IMR-90 (cell line): Measurements from ENCODE around the gene FARS2. TPM values are rescaled to one million over a fixed set of nuclear protein-coding genes. Genes with fewer than 3 reads are reported as not detected.

ENCODE experiments used
- ATAC-seq: fragments of 200-7000 bp; cut with Tn5 transposase; 2 replicates; pipeline ENCODE4 v1.9.1; 2020; ENCODE audit warnings: low read depth, mild to moderate bottlenecking, moderate library complexity
- BruUV-seq: library from RNA; stranded (reverse); fragments of 400-500 nt; replicated peaks from 2 replicates; lab custom pipeline; 2021; lab: Mats Ljungman, UMichigan
- CTCF ChIA-PET: fragments of 300-600 bp; formaldehyde crosslinking; extraction: SDS; loops from one replicate; lab custom pipeline; 2021; ENCODE audit warnings: antibody characterized with exemption; lab: Yijun Ruan, JAX
- POLR2A ChIA-PET: fragments of 300-600 bp; sonication (Branson Sonifier 250); formaldehyde crosslinking; loops from one replicate; lab custom pipeline; 2022; ENCODE audit warnings: antibody characterized with exemption; ENCODE audit not compliant: unreplicated experiment; lab: Charles Lee
- DNase-seq: peaks from one replicate; pipeline ENCODE4 v3.0.0; 2013
- H2AFZ ChIP-seq: replicated peaks from 2 replicates; pipeline ENCODE3; 2013; ENCODE audit warnings: low read length, mild to moderate bottlenecking; ENCODE audit not compliant: poor library complexity
- H2AK5ac ChIP-seq: 2 replicates; pipeline ENCODE4 v1.6.1; 2013; ENCODE audit warnings: low read depth, low read length, inconsistent platforms
- H2AK9ac ChIP-seq: replicated peaks from 2 replicates; pipeline ENCODE3; 2013; ENCODE audit warnings: mild to moderate bottlenecking, low read depth, low read length, moderate library complexity; ENCODE audit not compliant: poor library complexity
- H2BK120ac ChIP-seq: 2 replicates; pipeline ENCODE4 v1.6.1; 2013; ENCODE audit warnings: low read depth, low read length, inconsistent platforms
- H2BK15ac ChIP-seq: 3 replicates; pipeline ENCODE4 v1.6.1; 2013; ENCODE audit warnings: low read depth, low read length, inconsistent platforms
- H2BK20ac ChIP-seq: 2 replicates; pipeline ENCODE4 v1.6.1; 2013; ENCODE audit warnings: low read depth, mild to moderate bottlenecking, inconsistent platforms, low read length, moderate library complexity
- H2BK5ac ChIP-seq: 2 replicates; pipeline ENCODE4 v1.6.1; 2013; ENCODE audit warnings: mild to moderate bottlenecking, low read depth, low read length, inconsistent platforms; ENCODE audit not compliant: poor library complexity, severe bottlenecking
- H3K14ac ChIP-seq: replicated peaks from 2 replicates; pipeline ENCODE4 v1.6.1; 2013; ENCODE audit warnings: low read depth, low read length, inconsistent platforms
- H3K18ac ChIP-seq: 2 replicates; pipeline ENCODE4 v1.6.1; 2013; ENCODE audit warnings: low read depth, low read length, control low read depth
- H3K23ac ChIP-seq: 2 replicates; pipeline ENCODE4 v1.6.1; 2013; ENCODE audit warnings: low read depth, low read length, inconsistent platforms
- H3K27ac ChIP-seq: 2 replicates; pipeline ENCODE4 v1.5.1; 2013; ENCODE audit warnings: mild to moderate bottlenecking, control low read depth, low read length; ENCODE audit not compliant: insufficient read depth
- H3K27me3 ChIP-seq: 2 replicates; pipeline ENCODE4 v1.6.1; 2013; ENCODE audit warnings: low read length; ENCODE audit not compliant: control insufficient read depth, insufficient read depth
- H3K36me3 ChIP-seq: 2 replicates; pipeline ENCODE4 v1.6.1; 2013; ENCODE audit warnings: low read length, mixed read lengths; ENCODE audit not compliant: control insufficient read depth, insufficient read depth
- H3K4ac ChIP-seq: 2 replicates; pipeline ENCODE4 v1.6.1; 2013; ENCODE audit warnings: low read depth, low read length, inconsistent platforms
- H3K4me1 ChIP-seq: 2 replicates; pipeline ENCODE4 v1.6.1; 2013; ENCODE audit warnings: low read length, mixed read lengths; ENCODE audit not compliant: control insufficient read depth, insufficient read depth
- H3K4me2 ChIP-seq: 2 replicates; pipeline ENCODE4 v1.6.1; 2013; ENCODE audit warnings: low read depth, mild to moderate bottlenecking, control low read depth, low read length, moderate library complexity
- H3K4me3 ChIP-seq: 2 replicates; pipeline ENCODE4 v1.5.1; 2013; ENCODE audit warnings: low read depth, mild to moderate bottlenecking, control low read depth, low read length, moderate library complexity; ENCODE audit not compliant: insufficient read depth
- H3K56ac ChIP-seq: 2 replicates; pipeline ENCODE4 v1.6.1; 2013; ENCODE audit warnings: low read length, inconsistent platforms; ENCODE audit not compliant: insufficient read depth; ENCODE audit errors: extremely low read depth
- H3K79me1 ChIP-seq, 2 experiments: 2 replicates each; pipeline ENCODE4 v1.6.1; 2013; ENCODE audit warnings: low read length in 2 of 2, inconsistent platforms in 1 of 2, low read depth in 1 of 2
- H3K9ac ChIP-seq: 2 replicates; pipeline ENCODE4 v1.6.1; 2013; ENCODE audit warnings: low read depth, low read length, control low read depth
- H3K9me1 ChIP-seq: 2 replicates; pipeline ENCODE4 v1.6.1; 2013; ENCODE audit warnings: low read length, inconsistent platforms; ENCODE audit not compliant: insufficient read depth
- H3K9me3 ChIP-seq: 2 replicates; pipeline ENCODE4 v1.6.1; 2013; ENCODE audit warnings: low read length; ENCODE audit not compliant: control insufficient read depth, insufficient read depth
- H4K20me1 ChIP-seq: 2 replicates; pipeline ENCODE4 v1.6.1; 2013; ENCODE audit warnings: low read length, inconsistent platforms; ENCODE audit not compliant: insufficient read depth
- H4K5ac ChIP-seq: 2 replicates; pipeline ENCODE4 v1.6.1; 2013; ENCODE audit warnings: mild to moderate bottlenecking, low read depth, low read length, control low read depth
- H4K8ac ChIP-seq, 2 experiments: 2 replicates each; pipeline ENCODE4 v1.6.1; 2013; ENCODE audit warnings: low read depth in 2 of 2, low read length in 2 of 2, control low read depth in 1 of 2, inconsistent platforms in 1 of 2
- H4K91ac ChIP-seq: 2 replicates; pipeline ENCODE4 v1.6.1; 2013; ENCODE audit warnings: low read depth, low read length, inconsistent platforms; ENCODE audit not compliant: insufficient read depth
- BHLHE40 ChIP-seq: fragments of 150-350 bp; IDR thresholded peaks from 2 replicates; pipeline ENCODE4 v1.6.1; 2016; ENCODE audit warnings: mild to moderate bottlenecking, low read depth, low read length
- MXI1 ChIP-seq: IDR thresholded peaks from 2 replicates; pipeline ENCODE4 v1.6.1; 2012; ENCODE audit warnings: low read depth, mild to moderate bottlenecking, low read length, moderate library complexity, borderline replicate concordance
- RAD21 ChIP-seq: IDR thresholded peaks from 2 replicates; pipeline ENCODE4 v1.6.1; 2012; ENCODE audit warnings: low read length, improper control_type of control experiment
- WGBS, 2 experiments: methylation state at CpG; one replicate each; pipeline versions ENCODE4 v1.1.5 to v1.1.7; 2013; ENCODE audit warnings: missing lambda C conversion rate in 2 of 2; ENCODE audit not compliant: insufficient read length in 1 of 2; ENCODE audit errors: extremely low coverage in 2 of 2; 5-methylcytosine and 5-hydroxymethylcytosine counted together
- dilution Hi-C: fragments of 300-500 bp; cut with HindIII; formaldehyde crosslinking; loops from one replicate; pipeline ENCODE4 v1.14.3; 2018; ENCODE audit warnings: low sequenced_read_pairs; ENCODE audit not compliant: unreplicated experiment
- in situ Hi-C: fragments of 300-500 bp; cut with MboI; formaldehyde crosslinking; loops from 3 replicates; pipeline ENCODE4 v1.14.3; 2019; ENCODE audit warnings: low sequenced_read_pairs, inconsistent platforms, mixed read lengths
- intact Hi-C: fragments of 100-400 bp; cut with micrococcal nuclease; formaldehyde crosslinking; loops from 2 replicates; pipeline ENCODE4 v1.10.0; 2022
- polyA plus RNA-seq, 3 experiments: library from polyadenylated mRNA; depleted of rRNA; stranded (reverse); fragments of >200 nt; gene quantifications; 2 replicates each; pipeline ENCODE4 v1.2.3, GENCODE V29; 2012; ENCODE audit warnings: low replicate concordance in 1 of 3
- total RNA-seq: library from RNA; depleted of rRNA; stranded (reverse); fragments of >200 nt; gene quantifications from 2 replicates; pipeline ENCODE4 v1.2.3, GENCODE V29; 2012

Gene FARS2
- total and polyA plus RNA-seq, 2 of the 4 experiments (the other 2 are of a cell fraction): 12.1 to 28.9 TPM

- H3K4me1 ChIP-seq: no peaks in the 10 kb centered on the region
- no peak overlapping the region for H4K8ac ChIP-seq
- H4K20me1 ChIP-seq: no peaks in the 10 kb centered on the region
- no peak for TF ChIP-seq BHLHE40
- TF ChIP-seq MXI1: no peak
- TF ChIP-seq RAD21: no peak
- no peak overlapping the region for H3K4me3 ChIP-seq
- H2AFZ ChIP-seq: no peak overlapping the region
- H3K27ac ChIP-seq: no peak overlapping the region
- POLR2A ChIA-PET: no interaction called here
- DNase-seq (no peak), ATAC-seq (no peak)
- H3K9ac ChIP-seq: no peak overlapping the region
- H4K5ac ChIP-seq: no peak overlapping the region
- no TSS peak for BruUV-seq
- H3K4ac ChIP-seq: no peak overlapping the region
- no peak overlapping the region for H2BK20ac ChIP-seq
- no peak overlapping the region for H3K23ac ChIP-seq
- CTCF ChIA-PET: no interaction called here
- no peak overlapping the region for H3K56ac ChIP-seq
- no peaks in the 10 kb centered on the region for H3K36me3 ChIP-seq
- H3K9me3 ChIP-seq: no peaks in the 10 kb centered on the region
- WGBS, 2 experiments: 94% methylated on average over 5 of the region's 6 CpGs; no CpG with 5 or more reads in 1 of the 2 experiments
- no peak overlapping the region for H3K18ac ChIP-seq
- H2AK5ac ChIP-seq: no peak overlapping the region
- H2BK5ac ChIP-seq: no peak overlapping the region
- H3K79me1 ChIP-seq: no peaks in the 10 kb centered on the region
- H3K9me1 ChIP-seq: no peaks in the 10 kb centered on the region
- H3K14ac ChIP-seq: no peak overlapping the region
- H2BK120ac ChIP-seq: no peak overlapping the region
- intact Hi-C loops: no loop called here
- in situ Hi-C loops: no loop called here
- no peak overlapping the region for H2BK15ac ChIP-seq
- H3K27me3 ChIP-seq: no peaks in the 10 kb centered on the region
- no peak overlapping the region for H3K4me2 ChIP-seq
- H4K91ac ChIP-seq: no peak overlapping the region
- dilution Hi-C loops: no loop called here
- H2AK9ac ChIP-seq: no peak overlapping the region
Measured at GRCh38 chr6:5781019-5781418, 519.7 kb downstream of the FARS2 start.
